Islet precursor cell (in vitro differentiated cells): ENCODE measurements around the gene LYST.
"Not testable (repeated sequence)": the region's sequence is repeated elsewhere in the genome, so short reads cannot be mapped to it uniquely, and the experiment has no call there.

Experiments
- DNase-seq: peaks from one replicate; pipeline ENCODE4 v3.0.0-alpha.2; 2018

Gene LYST

DNA sequence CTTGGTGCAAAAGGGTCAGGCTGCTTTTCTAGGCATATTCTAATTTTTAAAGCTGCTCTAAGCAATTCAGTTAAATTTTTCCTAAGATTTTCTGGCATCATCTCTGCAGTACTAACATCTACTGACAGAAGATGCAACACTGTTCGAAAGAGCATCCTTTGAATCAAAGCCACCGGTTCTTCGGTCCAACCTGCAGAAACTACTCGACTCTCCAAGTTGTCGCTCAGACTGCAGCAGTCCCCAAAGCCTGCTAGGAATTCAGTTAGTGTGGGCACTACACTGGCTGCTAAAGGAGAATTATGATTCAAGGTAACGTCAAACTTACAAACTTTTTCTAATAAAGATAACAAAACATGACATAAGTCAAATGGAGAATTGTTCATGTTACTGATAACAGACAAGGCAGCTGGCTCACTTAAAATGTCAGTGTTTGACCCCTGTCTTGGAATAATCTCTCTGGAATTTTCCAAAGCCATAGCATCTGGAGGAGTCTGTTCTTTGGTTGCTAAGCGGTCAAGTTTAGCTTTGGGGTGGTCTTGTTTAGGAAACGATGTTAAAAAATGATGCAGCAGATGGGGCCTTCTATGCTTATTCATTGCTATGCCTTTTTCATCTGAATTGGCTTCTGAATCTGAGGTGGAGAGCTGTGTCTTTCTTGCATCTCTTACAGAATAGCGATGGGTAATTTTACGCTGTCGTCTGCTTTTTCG, 56.9 kb downstream of the LYST start:
- DNase-seq: no peak

DNA sequence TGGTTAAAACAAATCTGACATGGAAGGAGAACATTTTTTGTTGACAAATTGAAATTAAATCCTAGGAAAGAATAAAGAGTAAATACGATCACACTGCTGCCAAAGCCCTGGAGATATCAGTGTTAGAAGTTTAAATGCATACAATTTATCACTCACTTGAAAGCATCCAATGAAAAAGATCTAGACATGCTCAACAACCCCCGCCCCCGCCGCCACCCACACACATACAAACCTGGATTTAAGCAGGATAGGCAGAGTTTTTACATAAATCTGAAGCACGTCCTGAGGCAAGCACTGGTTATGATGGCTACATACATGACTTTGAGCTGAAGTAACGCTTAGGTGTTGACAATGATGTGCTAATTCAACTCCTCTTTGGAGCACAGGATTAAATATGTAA, 58.5 kb downstream of the LYST start:
- no peak for DNase-seq

- no peak for DNase-seq
These were observed 60.6 kb downstream of the LYST start for GRCh38 chr1:235806123-235806522.

DNA sequence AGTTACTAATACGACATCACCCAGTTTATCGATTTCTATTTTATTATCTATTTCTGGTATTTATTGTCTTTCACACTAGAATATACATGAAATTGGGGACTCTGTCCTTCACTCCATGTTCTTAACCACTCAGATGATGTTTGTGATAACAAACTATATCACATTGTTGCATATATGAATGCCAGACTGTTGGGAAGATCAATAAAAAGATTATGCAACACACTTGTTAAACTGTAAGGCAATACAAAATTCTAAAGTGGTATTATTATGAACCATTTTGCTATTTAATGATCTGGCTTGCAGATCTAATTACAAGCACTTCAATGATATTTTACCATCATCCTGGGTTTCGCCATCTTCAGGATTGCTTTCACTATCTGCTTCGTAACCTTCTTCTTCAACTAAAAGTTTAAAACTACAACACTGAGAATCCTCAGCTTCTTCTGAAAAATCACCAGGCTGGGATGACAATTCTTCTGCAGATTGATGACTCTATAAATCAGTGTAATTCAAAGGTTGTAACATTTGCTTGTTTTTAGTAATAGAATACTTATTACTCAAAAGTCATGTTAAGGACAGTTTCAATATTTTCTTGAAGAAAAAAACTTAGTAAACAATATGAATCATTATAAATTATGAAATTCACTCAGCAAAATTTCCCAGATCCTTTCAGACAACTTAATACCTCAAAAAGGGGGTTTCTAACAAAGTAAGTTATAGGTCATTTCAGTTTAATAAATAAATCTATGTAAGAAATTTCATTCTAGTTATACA, 63.9 kb downstream of the LYST start:
- no peak for DNase-seq

GRCh38 chr1:235799264-235799663, 67.4 kb downstream of the LYST start:
- no peak for DNase-seq

DNA sequence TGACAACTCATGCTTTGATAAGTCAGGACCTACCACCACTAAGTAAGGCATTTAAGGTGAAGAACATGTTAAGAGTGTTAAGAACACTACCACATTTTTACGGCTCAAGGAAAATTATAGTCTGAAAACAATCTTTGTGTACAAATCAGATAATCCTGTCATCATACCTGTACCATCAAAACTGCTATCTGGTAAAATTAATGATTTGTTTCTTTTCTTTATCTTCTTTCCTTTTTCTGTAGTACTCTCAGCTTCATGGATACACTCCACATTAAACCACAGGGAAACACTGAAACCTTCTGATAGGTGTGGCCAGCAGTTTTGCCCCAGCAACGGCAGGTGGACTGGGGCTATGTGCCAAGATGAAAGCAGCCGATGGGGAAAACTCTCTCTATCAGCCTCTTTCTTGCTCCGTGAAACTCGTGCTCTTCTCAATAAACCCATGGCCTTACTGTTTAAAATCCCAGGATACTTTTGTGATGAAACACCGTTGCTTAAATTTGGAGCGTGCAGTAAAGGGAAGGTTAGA, 75.1 kb downstream of the LYST start:
- no peak for DNase-seq

- DNase-seq: no peak
These were observed 76.6 kb downstream of the LYST start for GRCh38 chr1:235790123-235790522.

GRCh38 chr1:235786227-235786898, 80.3 kb downstream of the LYST start:
- DNase-seq: not testable (repeated sequence)

GRCh38 chr1:235784950-235785349, 81.8 kb downstream of the LYST start:
- DNase-seq: no peak

- no peak for DNase-seq
These were observed 83.4 kb downstream of the LYST start for GRCh38 chr1:235783148-235783776.

- no peak for DNase-seq
These were observed 84.1 kb downstream of the LYST start for GRCh38 chr1:235782601-235783000.

DNA sequence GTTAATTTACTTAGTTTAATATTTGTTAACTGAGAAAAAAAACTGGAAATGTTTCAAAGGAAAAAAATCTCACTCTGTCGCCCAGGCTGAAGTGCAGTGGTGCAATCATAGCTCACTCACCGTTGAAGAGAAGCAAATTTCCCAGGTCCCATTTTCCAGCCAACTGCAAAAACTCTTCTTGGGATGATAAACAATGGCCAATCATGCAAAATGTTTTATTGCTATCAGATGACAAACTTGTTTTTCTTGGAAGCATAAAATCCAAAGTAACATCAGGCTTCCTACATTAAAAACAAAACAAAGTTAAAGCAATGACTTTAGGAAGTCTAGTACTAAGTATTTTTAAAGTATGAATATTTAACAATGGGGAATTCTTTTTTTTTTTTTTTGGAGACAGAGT, 84.9 kb downstream of the LYST start:
- no peak for DNase-seq

- DNase-seq: no peak
These were observed 86.9 kb downstream of the LYST start for GRCh38 chr1:235779770-235780169.

DNA sequence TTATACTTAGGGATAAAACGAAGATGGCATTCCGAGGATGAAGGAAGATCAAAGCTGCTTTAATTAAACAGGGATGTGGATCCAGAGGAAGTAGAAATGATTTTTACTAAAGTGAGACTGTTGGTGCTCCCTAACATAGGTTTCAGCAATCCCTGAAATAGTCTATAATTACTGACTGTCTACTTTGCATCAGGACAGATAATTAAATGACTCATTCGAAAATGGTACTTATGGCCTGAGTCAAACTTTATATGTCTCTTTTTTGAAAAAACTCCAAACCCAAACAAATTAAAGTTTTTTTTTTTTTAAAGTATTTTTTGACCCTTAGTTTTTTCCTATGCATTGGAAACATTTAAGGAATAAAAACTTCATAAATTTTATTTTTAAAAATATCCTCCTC, 90.3 kb downstream of the LYST start:
- no peak for DNase-seq

GRCh38 chr1:235775246-235775860, 91.4 kb downstream of the LYST start:
- no peak for DNase-seq

- no peak for DNase-seq
These were observed 98.9 kb downstream of the LYST start for GRCh38 chr1:235767795-235768194.

DNA sequence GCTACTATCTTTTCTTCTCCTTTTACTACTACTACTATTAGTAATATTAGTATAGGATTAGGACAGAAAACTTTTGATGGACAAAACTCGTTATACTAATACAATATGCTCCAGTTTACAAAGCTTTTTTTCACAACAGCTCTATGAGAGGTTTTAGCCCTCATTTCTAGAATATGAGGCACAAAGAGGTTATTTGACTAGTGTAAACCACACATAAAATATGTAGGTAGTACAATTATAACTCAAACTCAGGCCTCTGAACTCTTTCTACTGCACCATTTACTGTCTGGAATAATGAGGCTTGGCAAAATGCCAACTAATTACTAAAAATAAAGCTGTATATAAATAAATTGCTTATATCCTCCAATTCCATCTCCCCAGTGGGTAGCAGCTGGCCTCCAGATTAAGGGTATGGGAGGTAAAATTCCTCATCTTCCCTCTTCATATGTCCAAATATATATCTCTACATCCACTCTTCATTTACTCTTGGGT, 99.9 kb downstream of the LYST start:
- no peak for DNase-seq

DNA sequence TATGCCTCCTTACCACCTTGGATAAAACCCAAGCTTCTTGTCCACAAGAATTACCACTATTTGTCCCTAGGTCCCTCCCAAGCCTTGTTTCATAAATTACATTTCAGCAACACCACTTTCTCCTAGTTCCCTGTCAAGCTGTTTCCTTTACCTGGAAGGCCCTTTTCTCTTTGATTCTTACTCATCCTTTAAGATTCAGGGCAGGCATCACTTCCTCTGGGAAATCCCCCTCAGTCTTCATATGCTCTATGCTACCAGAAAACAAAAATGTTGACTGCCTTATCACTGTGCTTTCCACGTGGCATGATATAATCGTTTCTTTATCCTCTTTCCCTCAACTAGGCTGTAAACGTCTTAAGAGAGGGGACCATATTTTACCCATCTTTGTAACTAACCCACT, 102.7 kb downstream of the LYST start:
- no peak for DNase-seq

- no peak for DNase-seq
These were observed 107.4 kb downstream of the LYST start for GRCh38 chr1:235759336-235759735.

GRCh38 chr1:235758931-235759330, 107.8 kb downstream of the LYST start:
- no peak for DNase-seq

DNA sequence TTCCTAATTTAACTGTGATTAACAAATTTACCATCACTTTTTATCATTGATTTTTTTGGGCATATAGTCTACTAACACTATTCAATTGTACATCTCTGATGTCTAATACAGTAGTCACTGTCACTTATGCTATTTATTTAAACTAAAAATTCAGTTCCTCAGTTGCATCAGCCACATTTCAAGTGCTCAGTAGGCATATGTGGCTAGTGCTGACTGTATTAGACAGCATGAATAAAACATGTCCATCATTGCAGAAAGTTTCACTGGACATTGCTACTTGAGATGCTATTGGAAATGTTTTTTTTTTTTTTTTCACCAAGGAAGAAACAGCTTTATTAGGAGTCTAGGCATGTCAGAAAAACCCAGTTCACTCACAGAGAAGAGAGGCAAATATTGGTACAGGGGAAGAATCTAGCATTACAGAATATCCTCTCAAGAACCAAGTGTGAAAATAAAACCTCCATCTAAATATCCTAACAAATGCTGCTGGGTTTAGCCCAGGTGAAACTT, 109.1 kb downstream of the LYST start:
- no peak for DNase-seq

- not testable (repeated sequence) for DNase-seq
These were observed 112.5 kb downstream of the LYST start for GRCh38 chr1:235754186-235754585.
